ENCODE data around the gene ANKHD1. TPM values are rescaled to one million over a fixed set of nuclear protein-coding genes. Genes with fewer than 3 reads are reported as not detected.

Gene ANKHD1
- total RNA-seq, 1 experiment from 2014 or later = 113 TPM

GRCh38 chr5:140566665-140567064, 165.0 kb downstream of the ANKHD1 start (continued):
- TF ChIP-seq ATF1 (CRISPR knock-in tag; IDR thresholded peaks at IDR 0.05) (no peak), GRHL2 (CRISPR knock-in tag; IDR thresholded peaks at IDR 0.05; ENCODE audit: insufficient replicate concordance, severe bottlenecking) (no peak), ZNF423 (CRISPR knock-in tag; IDR thresholded peaks at IDR 0.05) (no peak), IRF1 (CRISPR knock-in tag; IDR thresholded peaks at IDR 0.05) (no peak), ZNF232 (CRISPR knock-in tag; IDR thresholded peaks at IDR 0.05) (no peak)

GRCh38 chr5:140567136-140567818, 165.6 kb downstream of the ANKHD1 start:
- POLR2A ChIA-PET = interaction anchor here (4.4 kb wide), 1 partner anchor 19 kb away, joined by 29 read pairs; the partner anchor contains the start of gene EIF4EBP3
- no peak overlapping the region for H3K27ac Mint-ChIP-seq
- peaks cover 3% of the 10 kb centered on the region; the same call in 1 of the 2 replicates for H3K27me3 Mint-ChIP-seq (ENCODE audit: low read depth)
- CTCF ChIA-PET = interaction anchor here (0.6 to 1.1 kb wide), 2 partner anchors 68 to 203 kb away, joined by 3 read pairs; no protein-coding TSS in a partner anchor
- ATAC-seq (no peak), DNase-seq (ENCODE audit: low spot score) (no peak)
- peaks cover 15% of the 10 kb centered on the region for H3K36me3 Mint-ChIP-seq
- H3K4me3 Mint-ChIP-seq = peak overlapping the region; percentile 5; the same call in 1 of the 2 replicates
- peaks cover 19% of the 10 kb centered on the region for H3K4me1 Mint-ChIP-seq
- no peaks in the 10 kb centered on the region for H3K9me3 Mint-ChIP-seq
- TF ChIP-seq TEAD1 (CRISPR knock-in tag; IDR thresholded peaks at IDR 0.05) = no peak
- no peak for TF ChIP-seq E2F5 (CRISPR knock-in tag; IDR thresholded peaks at IDR 0.05)
- no peak for TF ChIP-seq FOXP4 (CRISPR knock-in tag; IDR thresholded peaks at IDR 0.05)
- no peak for TF ChIP-seq ATF3 (CRISPR knock-in tag; conservative IDR thresholded peaks at IDR 0.05)
- no peak for TF ChIP-seq ZSCAN18 (CRISPR knock-in tag; IDR thresholded peaks at IDR 0.05)
- TF ChIP-seq JAZF1 (CRISPR knock-in tag; IDR thresholded peaks at IDR 0.05) = no peak
- TF ChIP-seq NFE2L1 (CRISPR knock-in tag; IDR thresholded peaks at IDR 0.05) = no peak
- TF ChIP-seq ZNF121 (CRISPR knock-in tag; IDR thresholded peaks at IDR 0.05) = no peak
- no peak for TF ChIP-seq ZNF219 (CRISPR knock-in tag; IDR thresholded peaks at IDR 0.05; ENCODE audit: borderline replicate concordance)
- TF ChIP-seq NR2C2 (CRISPR knock-in tag; IDR thresholded peaks at IDR 0.05) = no peak
- TF ChIP-seq ATF2 (CRISPR knock-in tag; IDR thresholded peaks at IDR 0.05; ENCODE audit: borderline replicate concordance, low read depth) = no peak
- no peak for TF ChIP-seq ZNF512 (CRISPR knock-in tag; IDR thresholded peaks at IDR 0.05; ENCODE audit: borderline replicate concordance)
- no peak for TF ChIP-seq FOXJ3 (CRISPR knock-in tag; IDR thresholded peaks at IDR 0.05; ENCODE audit: borderline replicate concordance)
- TF ChIP-seq MXD4 (CRISPR knock-in tag; IDR thresholded peaks at IDR 0.05; ENCODE audit: borderline replicate concordance) = no peak
- no peak for TF ChIP-seq STAT6 (CRISPR knock-in tag; conservative IDR thresholded peaks at IDR 0.05; ENCODE audit: low read depth)
- no peak for TF ChIP-seq ZBTB43 (CRISPR knock-in tag; IDR thresholded peaks at IDR 0.05)
